Measurements from ENCODE around the gene SCARB1.
"Not testable (repeated sequence)": the region's sequence is repeated elsewhere in the genome, so short reads cannot be mapped to it uniquely, and the experiment has no call there.

Gene SCARB1

GRCh38 chr12:124883263-124884130 lies 19.8 kb upstream of the SCARB1 start:
- no peak for DNase-seq

GRCh38 chr12:124881123-124881522 lies 17.5 kb upstream of the SCARB1 start:
- no peak for DNase-seq

GRCh38 chr12:124880335-124880734 lies 16.7 kb upstream of the SCARB1 start:
- not testable (repeated sequence) for DNase-seq

GRCh38 chr12:124878795-124879516 lies 15.3 kb upstream of the SCARB1 start:
- no peak for DNase-seq

- DNase-seq = no peak
Measured at GRCh38 chr12:124877423-124877822, 13.8 kb upstream of the SCARB1 start.

GRCh38 chr12:124876171-124876570 lies 12.5 kb upstream of the SCARB1 start:
- no peak for DNase-seq

GRCh38 chr12:124875803-124876132 lies 12.1 kb upstream of the SCARB1 start:
- DNase-seq = no peak

GRCh38 chr12:124874988-124875802 lies 11.5 kb upstream of the SCARB1 start:
- no peak for DNase-seq

- no peak for DNase-seq
Measured at GRCh38 chr12:124874188-124874587, 10.5 kb upstream of the SCARB1 start.

- DNase-seq = no peak
Measured at GRCh38 chr12:124872068-124872719, 8.5 kb upstream of the SCARB1 start.

- DNase-seq = no peak
Measured at GRCh38 chr12:124871297-124871696, 7.6 kb upstream of the SCARB1 start.

- no peak for DNase-seq
Measured at GRCh38 chr12:124870515-124870914, 6.9 kb upstream of the SCARB1 start.

- no peak for DNase-seq
Measured at GRCh38 chr12:124869059-124869665, 5.5 kb upstream of the SCARB1 start.

- DNase-seq = no peak
Measured at GRCh38 chr12:124868252-124869058, 4.8 kb upstream of the SCARB1 start.

- DNase-seq = no peak
Measured at GRCh38 chr12:124867401-124867930, 3.8 kb upstream of the SCARB1 start.

GRCh38 chr12:124866883-124867400 lies 3.3 kb upstream of the SCARB1 start:
- DNase-seq = no peak

- DNase-seq = no peak
Measured at GRCh38 chr12:124866195-124866882, 2.7 kb upstream of the SCARB1 start.

GRCh38 chr12:124865728-124866127 lies 2.1 kb upstream of the SCARB1 start:
- no peak for DNase-seq

GRCh38 chr12:124864326-124864752 lies 675 bp upstream of the SCARB1 start:
- no peak for DNase-seq

GRCh38 chr12:124862768-124863415 lies 772 bp downstream of the SCARB1 start:
- DNase-seq = no peak
